ENCODE data around the gene PNPLA3. TPM values are rescaled to one million over a fixed set of nuclear protein-coding genes. Genes with fewer than 3 reads are reported as not detected.
"Not testable (repeated sequence)": the region's sequence is repeated elsewhere in the genome, so short reads cannot be mapped to it uniquely, and the experiment has no call there.

PNPLA3 gene
- total RNA-seq, 2 donors from 2014 or later: 48.1 to 52.6 TPM

DNA sequence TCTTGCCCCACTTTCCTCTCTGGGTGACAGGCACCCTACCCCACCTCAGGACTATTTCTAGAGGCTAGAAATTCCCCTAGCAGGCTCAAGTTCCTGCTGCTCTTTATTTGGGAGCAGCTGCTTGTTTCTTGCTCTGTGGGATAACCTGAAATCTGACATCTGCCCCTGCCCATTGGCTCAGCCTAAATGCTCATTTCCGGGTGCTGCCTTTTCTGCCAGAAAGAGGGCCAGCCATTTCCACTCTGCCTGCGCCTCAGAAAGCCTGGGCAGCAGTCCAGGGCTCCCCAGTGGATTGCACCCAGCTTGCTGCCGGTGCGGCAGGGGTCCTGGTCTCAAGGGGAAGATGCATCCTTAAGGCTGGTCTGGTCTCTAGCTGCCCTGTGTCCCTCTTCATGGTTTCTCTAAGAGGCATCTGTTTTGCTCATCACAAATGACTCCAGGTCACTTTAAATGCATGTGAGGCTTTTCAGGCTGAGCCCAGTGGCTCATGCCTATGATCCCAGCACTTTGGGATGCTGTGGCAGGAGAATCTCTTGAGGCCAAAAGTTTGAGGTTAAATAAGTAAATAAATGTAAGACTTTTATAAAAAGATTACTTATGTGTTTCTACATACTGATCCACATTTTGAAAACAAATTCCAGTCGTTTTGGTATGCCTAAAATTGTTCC is 21.5 kb upstream of the PNPLA3 start:
- DNase-seq: no peak
- Histone ChIP-seq H3K36me3 (ENCODE audit: control insufficient read depth, insufficient read depth, low read length) (no peaks in the 10 kb centered on the region), H3K4me3 (ENCODE audit: low read length) (no peak overlapping the region), H3K9me3 (ENCODE audit: control insufficient read depth, low read length) (no peaks in the 10 kb centered on the region), H3K9ac (ENCODE audit: extremely low read depth, low read length, poor library complexity, severe bottlenecking) (no peak overlapping the region), H3K27me3 (ENCODE audit: control insufficient read depth, insufficient read depth, low read length, poor library complexity, severe bottlenecking) (no peaks in the 10 kb centered on the region), H3K27ac (ENCODE audit: low read depth, low read length) (no peak overlapping the region), H3K4me1 (ENCODE audit: control insufficient read depth, insufficient read depth, low read length) (no peaks in the 10 kb centered on the region)
- H3K27ac Mint-ChIP-seq: no peak overlapping the region
- peaks cover 6% of the 10 kb centered on the region for H3K4me1 Mint-ChIP-seq
- peaks cover 11% of the 10 kb centered on the region for H3K9me3 Mint-ChIP-seq
- no peaks in the 10 kb centered on the region for H3K36me3 Mint-ChIP-seq (ENCODE audit: low read depth)
- WGBS, 2 experiments (ENCODE audit: insufficient coverage in 1 of 2, insufficient read length in 1 of 2): 70 to 73% methylated on average over 4 to 5 of the region's 5 CpGs
- TF ChIP-seq, protein P1, sequence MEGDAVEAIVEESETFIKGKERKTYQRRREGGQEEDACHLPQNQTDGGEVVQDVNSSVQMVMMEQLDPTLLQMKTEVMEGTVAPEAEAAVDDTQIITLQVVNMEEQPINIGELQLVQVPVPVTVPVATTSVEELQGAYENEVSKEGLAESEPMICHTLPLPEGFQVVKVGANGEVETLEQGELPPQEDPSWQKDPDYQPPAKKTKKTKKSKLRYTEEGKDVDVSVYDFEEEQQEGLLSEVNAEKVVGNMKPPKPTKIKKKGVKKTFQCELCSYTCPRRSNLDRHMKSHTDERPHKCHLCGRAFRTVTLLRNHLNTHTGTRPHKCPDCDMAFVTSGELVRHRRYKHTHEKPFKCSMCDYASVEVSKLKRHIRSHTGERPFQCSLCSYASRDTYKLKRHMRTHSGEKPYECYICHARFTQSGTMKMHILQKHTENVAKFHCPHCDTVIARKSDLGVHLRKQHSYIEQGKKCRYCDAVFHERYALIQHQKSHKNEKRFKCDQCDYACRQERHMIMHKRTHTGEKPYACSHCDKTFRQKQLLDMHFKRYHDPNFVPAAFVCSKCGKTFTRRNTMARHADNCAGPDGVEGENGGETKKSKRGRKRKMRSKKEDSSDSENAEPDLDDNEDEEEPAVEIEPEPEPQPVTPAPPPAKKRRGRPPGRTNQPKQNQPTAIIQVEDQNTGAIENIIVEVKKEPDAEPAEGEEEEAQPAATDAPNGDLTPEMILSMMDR (conservative IDR thresholded peaks at IDR 0.05): no peak
- H3K4me3 Mint-ChIP-seq: no peak overlapping the region
- H3K27me3 Mint-ChIP-seq (ENCODE audit: insufficient read depth): peaks cover 4% of the 10 kb centered on the region

GRCh38 chr22:43903033-43903432 is 20.6 kb upstream of the PNPLA3 start:
- not testable (repeated sequence) for H3K27me3 Mint-ChIP-seq (ENCODE audit: insufficient read depth); H3K4me1 Mint-ChIP-seq; H3K9ac ChIP-seq (ENCODE audit: extremely low read depth, low read length, poor library complexity, severe bottlenecking); H3K36me3 ChIP-seq (ENCODE audit: control insufficient read depth, insufficient read depth, low read length); H3K9me3 ChIP-seq (ENCODE audit: control insufficient read depth, low read length); H3K27ac Mint-ChIP-seq; H3K27ac ChIP-seq (ENCODE audit: low read depth, low read length); H3K4me1 ChIP-seq (ENCODE audit: control insufficient read depth, insufficient read depth, low read length); H3K27me3 ChIP-seq (ENCODE audit: control insufficient read depth, insufficient read depth, low read length, poor library complexity, severe bottlenecking); DNase-seq; H3K4me3 ChIP-seq (ENCODE audit: low read length); H3K4me3 Mint-ChIP-seq; H3K36me3 Mint-ChIP-seq (ENCODE audit: low read depth)
- H3K9me3 Mint-ChIP-seq: peaks cover 11% of the 10 kb centered on the region
- 83% methylated on average over 1 to 11 of the region's 12 CpGs for WGBS, 2 experiments (ENCODE audit: insufficient coverage in 1 of 2, insufficient read length in 1 of 2)

DNA sequence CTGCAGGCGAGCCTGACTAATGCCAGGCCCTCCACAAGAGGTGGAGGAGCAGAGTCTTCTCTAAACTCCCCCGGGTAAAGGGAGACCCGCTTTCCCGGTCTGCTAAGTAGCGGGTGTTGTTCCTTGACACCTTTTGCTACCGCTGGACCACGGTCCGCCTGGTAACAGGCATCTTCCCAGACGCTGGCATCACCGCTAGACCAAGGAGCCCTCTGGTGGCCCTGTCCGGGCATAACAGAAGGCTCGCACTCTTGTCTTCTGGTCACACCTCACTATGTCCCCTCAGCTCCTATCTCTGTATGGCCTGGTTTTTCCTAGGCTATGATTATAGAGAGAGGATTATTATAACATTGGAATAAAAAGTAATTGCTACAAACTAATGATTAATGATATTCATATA is 19.2 kb upstream of the PNPLA3 start:
- not testable (repeated sequence) for H3K27ac ChIP-seq (ENCODE audit: low read depth, low read length); H3K9me3 ChIP-seq (ENCODE audit: control insufficient read depth, low read length); H3K27ac Mint-ChIP-seq; H3K27me3 ChIP-seq (ENCODE audit: control insufficient read depth, insufficient read depth, low read length, poor library complexity, severe bottlenecking); H3K36me3 Mint-ChIP-seq (ENCODE audit: low read depth); DNase-seq; H3K9ac ChIP-seq (ENCODE audit: extremely low read depth, low read length, poor library complexity, severe bottlenecking); H3K4me3 ChIP-seq (ENCODE audit: low read length); H3K4me3 Mint-ChIP-seq; H3K27me3 Mint-ChIP-seq (ENCODE audit: insufficient read depth); H3K36me3 ChIP-seq (ENCODE audit: control insufficient read depth, insufficient read depth, low read length); H3K4me1 Mint-ChIP-seq; H3K4me1 ChIP-seq (ENCODE audit: control insufficient read depth, insufficient read depth, low read length)
- WGBS, 2 experiments (ENCODE audit: insufficient coverage in 1 of 2, insufficient read length in 1 of 2): 56% methylated on average over 8 of the region's 12 CpGs; no CpG with 5 or more reads in 1 of the 2 experiments
- TF ChIP-seq, protein P1 (conservative IDR thresholded peaks at IDR 0.05): peak; percentile 64
- peaks cover 11% of the 10 kb centered on the region for H3K9me3 Mint-ChIP-seq

- TF ChIP-seq, protein P1 (conservative IDR thresholded peaks at IDR 0.05): no peak
- 86% methylated on average over 5 to 7 of the region's 7 CpGs for WGBS, 2 experiments (ENCODE audit: insufficient coverage in 1 of 2, insufficient read length in 1 of 2)
- no peak overlapping the region for H3K27ac Mint-ChIP-seq
These were observed 17.9 kb upstream of the PNPLA3 start for GRCh38 chr22:43905681-43906080.

More at GRCh38 chr22:43905681-43906080, 17.9 kb upstream of the PNPLA3 start:
- Histone ChIP-seq H3K4me3 (ENCODE audit: low read length) (no peak overlapping the region), H3K36me3 (ENCODE audit: control insufficient read depth, insufficient read depth, low read length) (no peaks in the 10 kb centered on the region), H3K27ac (ENCODE audit: low read depth, low read length) (no peak overlapping the region), H3K9ac (ENCODE audit: extremely low read depth, low read length, poor library complexity, severe bottlenecking) (no peak overlapping the region), H3K4me1 (ENCODE audit: control insufficient read depth, insufficient read depth, low read length) (no peaks in the 10 kb centered on the region), H3K27me3 (ENCODE audit: control insufficient read depth, insufficient read depth, low read length, poor library complexity, severe bottlenecking) (no peaks in the 10 kb centered on the region), H3K9me3 (ENCODE audit: control insufficient read depth, low read length) (no peaks in the 10 kb centered on the region)
- no peak for DNase-seq
- Mint-ChIP-seq H3K4me1 (no peaks in the 10 kb centered on the region), H3K4me3 (no peak overlapping the region), H3K9me3 (peaks cover 11% of the 10 kb centered on the region), H3K27me3 (ENCODE audit: insufficient read depth) (peaks cover 12% of the 10 kb centered on the region), H3K36me3 (ENCODE audit: low read depth) (no peaks in the 10 kb centered on the region)
